ENCODE measurements around the gene SPRED3.
A peak's percentile ranks its signal among the peaks of the same experiment; 100 is the strongest.
"Not testable (repeated sequence)": the region's sequence is repeated elsewhere in the genome, so short reads cannot be mapped to it uniquely, and the experiment has no call there.

The SPRED3 gene

DNA sequence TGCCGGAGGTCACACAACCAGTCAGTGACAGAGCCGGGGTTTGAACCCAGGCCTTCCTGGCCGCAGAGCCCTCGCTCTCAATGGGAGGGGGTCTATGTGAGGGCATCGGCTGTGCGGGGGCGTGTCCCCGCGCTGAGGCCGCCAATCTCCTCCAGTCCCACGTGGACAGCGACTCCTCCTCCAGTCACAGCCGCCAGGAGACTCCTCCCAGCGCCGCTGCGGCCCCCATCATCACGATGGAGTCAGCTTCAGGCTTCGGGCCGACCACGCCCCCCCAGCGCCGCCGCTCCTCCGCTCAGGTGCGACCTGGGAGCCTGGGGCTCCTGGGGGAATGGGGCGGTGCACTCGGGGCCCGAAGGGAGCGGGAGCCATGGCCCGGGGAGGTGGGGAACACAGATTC lies 6.0 kb downstream of the SPRED3 start:
- ATAC-seq (peak; percentile 78), DNase-seq (peak; percentile 82)
- Mint-ChIP-seq H3K9me3 (no peaks in the 10 kb centered on the region), H3K27ac (peak overlapping the region; percentile 10), H3K4me1 (peaks cover 21% of the 10 kb centered on the region), H3K4me3 (peak overlapping the region; percentile 71), H3K36me3 (ENCODE audit: low read depth) (peaks cover 1% of the 10 kb centered on the region), H3K27me3 (peaks cover 34% of the 10 kb centered on the region)

DNA sequence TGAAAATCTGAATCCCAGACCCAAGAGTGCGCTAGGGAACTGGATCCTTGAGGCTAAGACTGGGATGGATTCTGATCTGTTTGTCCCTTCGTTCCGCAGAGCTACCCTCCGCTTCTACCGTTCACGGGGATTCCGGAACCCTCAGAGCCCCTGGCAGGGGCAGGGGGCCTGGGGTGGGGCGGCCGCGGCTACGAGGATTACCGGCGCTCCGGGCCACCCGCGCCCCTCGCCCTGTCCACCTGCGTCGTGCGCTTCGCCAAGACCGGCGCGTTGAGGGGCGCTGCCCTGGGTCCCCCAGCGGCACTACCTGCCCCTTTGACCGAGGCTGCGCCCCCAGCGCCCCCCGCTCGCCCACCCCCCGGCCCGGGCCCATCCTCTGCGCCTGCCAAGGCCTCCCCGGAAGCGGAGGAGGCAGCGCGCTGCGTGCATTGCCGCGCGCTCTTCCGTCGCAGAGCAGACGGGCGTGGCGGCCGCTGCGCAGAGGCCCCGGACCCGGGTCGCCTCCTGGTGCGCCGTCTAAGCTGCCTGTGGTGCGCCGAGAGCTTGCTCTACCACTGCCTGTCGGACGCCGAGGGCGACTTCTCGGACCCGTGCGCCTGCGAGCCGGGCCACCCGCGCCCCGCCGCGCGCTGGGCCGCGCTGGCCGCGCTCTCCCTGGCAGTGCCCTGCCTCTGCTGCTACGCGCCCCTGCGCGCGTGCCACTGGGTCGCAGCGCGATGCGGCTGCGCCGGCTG lies 7.1 kb downstream of the SPRED3 start:
- Mint-ChIP-seq H3K27ac (peak overlapping the region; percentile 10), H3K9me3 (no peaks in the 10 kb centered on the region), H3K36me3 (ENCODE audit: low read depth) (peaks cover 1% of the 10 kb centered on the region), H3K27me3 (peaks cover 30% of the 10 kb centered on the region), H3K4me3 (peak overlapping the region; percentile 71), H3K4me1 (peaks cover 20% of the 10 kb centered on the region)
- ATAC-seq, result peak; percentile 67
- DNase-seq, result peak; percentile 51

DNA sequence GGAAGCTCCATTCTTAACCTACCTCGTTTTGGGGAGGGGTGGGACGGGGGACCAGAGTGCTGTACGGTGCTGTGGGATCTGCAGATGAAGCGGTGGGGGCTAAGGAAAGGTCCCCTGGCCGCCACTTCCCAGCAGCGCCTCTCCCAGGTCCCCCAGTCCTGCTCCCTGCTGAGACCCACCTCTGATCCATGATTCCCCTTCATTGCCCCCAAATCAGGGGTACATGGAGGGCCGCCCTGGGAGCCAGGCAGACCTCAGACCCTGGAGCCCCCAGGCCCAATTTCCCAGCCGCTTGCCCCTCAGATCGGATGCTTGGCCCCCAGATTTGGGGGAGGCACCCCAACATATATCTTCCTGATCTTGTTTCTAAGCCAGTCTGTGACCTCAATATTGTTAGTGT lies 10.6 kb downstream of the SPRED3 start:
- Mint-ChIP-seq H3K27ac (no peak overlapping the region), H3K36me3 (ENCODE audit: low read depth) (peaks cover 1% of the 10 kb centered on the region), H3K27me3 (peaks cover 8% of the 10 kb centered on the region), H3K4me1 (peaks cover 23% of the 10 kb centered on the region), H3K9me3 (no peaks in the 10 kb centered on the region), H3K4me3 (no peak overlapping the region)
- ATAC-seq (no peak), DNase-seq (no peak)

DNA sequence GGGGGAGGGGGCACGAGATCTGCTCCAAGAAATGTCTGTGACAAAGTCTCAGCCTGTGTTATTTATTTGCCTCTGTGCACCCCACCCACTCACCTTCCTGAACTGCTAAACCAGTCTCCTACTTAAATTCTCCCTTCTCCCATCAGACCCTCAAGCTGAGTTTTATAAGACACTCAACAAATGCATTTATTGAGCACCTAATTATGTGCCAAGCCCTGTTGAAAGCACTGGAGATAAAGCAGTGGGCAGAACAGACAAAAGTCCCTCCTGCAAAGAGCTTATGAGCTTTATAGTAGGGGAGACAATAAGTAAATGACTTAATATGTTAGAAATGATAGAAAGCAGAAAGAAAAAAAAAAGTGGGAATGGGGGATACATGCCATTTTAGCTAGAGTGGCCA lies 11.0 kb downstream of the SPRED3 start:
- H3K27ac Mint-ChIP-seq, result no peak overlapping the region
- no peak for ATAC-seq
- peaks cover 5% of the 10 kb centered on the region for H3K27me3 Mint-ChIP-seq
- peaks cover 23% of the 10 kb centered on the region for H3K4me1 Mint-ChIP-seq
- H3K9me3 Mint-ChIP-seq, result no peaks in the 10 kb centered on the region
- no peak overlapping the region for H3K4me3 Mint-ChIP-seq
- H3K36me3 Mint-ChIP-seq (ENCODE audit: low read depth), result peaks cover 1% of the 10 kb centered on the region
- no peak for DNase-seq

DNA sequence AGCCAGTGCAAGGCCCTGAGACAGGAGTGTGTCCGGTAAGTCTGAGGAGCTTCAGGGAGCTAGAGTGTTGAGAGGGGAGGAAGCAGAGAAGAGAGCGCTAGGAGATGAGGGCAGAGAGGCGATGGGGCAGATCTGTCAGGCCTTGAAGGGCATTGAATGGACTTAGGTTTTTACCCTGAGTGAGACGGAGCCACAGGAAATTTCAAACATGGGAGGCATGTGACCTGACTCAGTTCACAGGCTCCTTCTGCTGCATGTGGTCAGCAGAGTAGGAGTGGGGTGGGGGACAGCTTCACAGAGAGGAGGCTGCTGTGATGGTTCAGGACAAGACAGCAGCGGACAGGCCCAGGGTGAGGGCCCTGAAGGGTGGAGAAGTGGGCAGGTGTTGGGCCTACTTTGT lies 11.9 kb downstream of the SPRED3 start:
- Mint-ChIP-seq H3K4me1 (peaks cover 19% of the 10 kb centered on the region), H3K27ac (no peak overlapping the region), H3K4me3 (no peak overlapping the region), H3K27me3 (peaks cover 5% of the 10 kb centered on the region), H3K36me3 (ENCODE audit: low read depth) (peaks cover 3% of the 10 kb centered on the region), H3K9me3 (no peaks in the 10 kb centered on the region)
- DNase-seq, result no peak
- no peak for ATAC-seq

DNA sequence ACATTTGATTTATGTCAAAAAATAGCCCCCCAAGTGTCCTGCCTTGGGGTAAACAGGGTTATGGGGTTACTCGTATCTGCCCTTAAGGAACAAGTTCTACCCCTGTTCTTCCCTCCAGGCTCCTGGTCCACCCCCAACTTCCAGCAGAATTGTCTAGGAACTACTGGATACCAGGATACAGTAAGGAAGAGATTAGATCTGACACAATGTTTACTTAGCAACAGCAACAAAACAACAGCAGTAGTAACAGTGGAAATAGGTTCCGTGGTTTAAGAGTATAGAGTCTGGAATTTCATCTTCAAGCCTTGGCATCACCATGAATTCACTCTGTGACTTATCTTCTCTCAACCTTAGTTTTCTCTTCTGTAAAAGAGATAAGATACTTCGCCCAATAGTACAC lies 12.7 kb downstream of the SPRED3 start:
- Mint-ChIP-seq H3K27ac (no peak overlapping the region), H3K9me3 (no peaks in the 10 kb centered on the region), H3K4me1 (peaks cover 19% of the 10 kb centered on the region), H3K36me3 (ENCODE audit: low read depth) (peaks cover 4% of the 10 kb centered on the region), H3K27me3 (peaks cover 5% of the 10 kb centered on the region), H3K4me3 (no peak overlapping the region)
- no peak for ATAC-seq
- DNase-seq, result no peak

DNA sequence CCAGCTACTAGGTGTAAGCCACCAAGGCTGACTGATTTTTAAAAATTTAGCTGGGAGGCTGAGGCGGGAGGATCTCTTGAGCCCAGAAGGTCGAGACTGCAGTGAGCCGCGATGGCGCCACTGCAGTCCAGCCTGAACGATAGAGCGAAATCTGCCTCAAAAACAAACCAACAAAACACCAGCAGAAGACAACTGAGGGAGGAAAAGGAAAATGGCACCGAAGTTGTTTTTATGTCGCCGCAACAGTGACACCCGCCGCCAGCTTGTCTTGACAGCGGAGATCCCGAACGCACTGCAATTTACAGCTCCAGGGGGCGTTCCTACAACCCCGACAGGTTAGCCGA lies 14.1 kb downstream of the SPRED3 start:
- ATAC-seq (no peak), DNase-seq (no peak)
- H3K27ac Mint-ChIP-seq, result peak overlapping the region; percentile 89
- H3K27me3 Mint-ChIP-seq, result no peaks in the 10 kb centered on the region
- H3K36me3 Mint-ChIP-seq (ENCODE audit: low read depth), result peaks cover 7% of the 10 kb centered on the region
- H3K9me3 Mint-ChIP-seq, result no peaks in the 10 kb centered on the region
- H3K4me3 Mint-ChIP-seq, result peak overlapping the region; percentile 85
- H3K4me1 Mint-ChIP-seq, result peaks cover 14% of the 10 kb centered on the region

DNA sequence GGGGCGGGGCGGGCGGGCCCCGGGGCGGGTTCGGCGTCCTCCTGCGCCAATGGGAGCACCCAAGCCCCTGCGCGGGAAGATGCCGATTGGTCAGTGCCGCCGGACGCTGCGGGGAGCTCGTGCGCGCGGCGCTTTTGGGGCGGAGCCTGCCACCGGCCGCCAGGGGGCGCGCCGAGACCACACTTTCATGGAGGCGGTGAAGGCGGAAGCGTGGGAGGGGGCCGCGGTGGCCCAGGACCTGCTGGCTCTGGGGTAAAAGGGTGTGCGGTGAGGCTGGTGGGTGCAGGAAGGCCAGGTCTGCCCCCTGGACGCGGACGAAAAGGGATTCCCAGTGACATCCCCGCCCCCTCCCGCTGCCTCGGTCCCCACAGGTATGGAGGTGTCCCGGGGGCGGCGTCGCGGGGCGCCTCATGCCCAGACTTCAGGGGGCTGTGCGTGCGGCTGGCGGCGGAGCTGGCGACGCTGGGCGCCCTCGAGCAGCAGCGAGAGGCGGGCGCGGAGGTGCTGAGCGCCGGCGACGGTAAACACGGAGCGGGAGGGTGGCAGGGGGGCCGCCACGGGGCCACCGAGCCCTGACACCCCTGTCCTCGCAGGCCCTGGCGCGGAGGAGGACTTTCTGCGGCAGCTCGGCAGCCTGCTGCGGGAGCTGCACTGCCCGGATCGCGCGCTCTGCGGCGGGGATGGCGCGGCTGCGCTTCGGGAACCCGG lies 14.6 kb downstream of the SPRED3 start, which contains the start of gene FAM98C:
Gene FAM98C (plus strand): TSS at position 127 of the 708 bp plus-strand sequence. CDS start 61 bp downstream, at position 188.
- Mint-ChIP-seq H3K9me3 (no peaks in the 10 kb centered on the region), H3K27ac (peak within 1 kb of the TSS; percentile 89), H3K4me3 (peak within 1 kb of the TSS; percentile 85), H3K36me3 (ENCODE audit: low read depth) (peaks cover 7% of the 10 kb centered on the region), H3K27me3 (no peaks in the 10 kb centered on the region), H3K4me1 (peaks cover 14% of the 10 kb centered on the region)
- DNase-seq, result peak; percentile 96
- peak; percentile 98 for ATAC-seq

DNA sequence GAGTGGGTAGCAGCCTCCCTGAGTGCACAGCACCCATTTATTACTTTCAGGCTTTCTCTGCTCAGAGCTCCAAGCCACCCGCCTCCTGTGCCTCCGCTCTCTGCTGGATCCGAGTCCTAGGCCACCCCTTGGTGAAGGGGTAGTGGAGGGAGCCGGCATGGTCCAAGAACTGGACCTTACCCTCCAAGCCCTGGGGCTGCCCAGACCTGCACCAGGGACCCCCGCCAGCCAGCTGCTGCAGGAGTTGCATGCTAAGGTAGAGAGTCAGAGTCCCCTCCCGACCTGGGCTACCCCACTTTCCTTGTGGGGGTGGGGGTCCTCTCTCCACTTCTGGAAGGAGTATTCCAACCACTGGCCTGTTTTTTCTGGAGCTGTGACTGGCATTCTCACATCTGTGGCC lies 16.4 kb downstream of the SPRED3 start:
- Mint-ChIP-seq H3K27me3 (no peaks in the 10 kb centered on the region), H3K9me3 (no peaks in the 10 kb centered on the region), H3K4me1 (peaks cover 14% of the 10 kb centered on the region), H3K36me3 (ENCODE audit: low read depth) (peaks cover 7% of the 10 kb centered on the region), H3K4me3 (no peak overlapping the region), H3K27ac (no peak overlapping the region)
- DNase-seq (no peak), ATAC-seq (no peak)

DNA sequence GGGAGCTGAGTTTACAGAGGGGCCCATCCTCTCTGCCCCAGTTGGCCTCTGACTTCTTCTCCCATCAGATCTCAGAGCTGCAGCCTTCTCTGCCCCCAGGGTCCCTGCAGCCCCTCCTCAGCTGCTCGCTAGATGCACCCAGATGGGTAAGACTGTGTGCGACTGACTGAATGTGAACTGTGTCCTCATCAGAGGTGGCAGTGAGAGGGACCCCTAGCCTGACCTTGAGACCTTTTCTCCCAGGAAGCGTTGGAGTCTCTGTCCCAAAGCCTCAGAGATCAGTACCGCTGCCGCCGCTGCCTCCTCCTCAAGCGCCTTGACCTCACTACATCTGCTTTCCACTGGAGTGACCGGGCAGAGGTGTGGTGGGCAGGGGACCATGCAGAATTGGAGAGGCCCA lies 16.8 kb downstream of the SPRED3 start:
- no peak for ATAC-seq
- no peak for DNase-seq
- Mint-ChIP-seq H3K36me3 (ENCODE audit: low read depth) (peaks cover 7% of the 10 kb centered on the region), H3K27me3 (no peaks in the 10 kb centered on the region), H3K27ac (no peak overlapping the region), H3K4me3 (no peak overlapping the region), H3K9me3 (no peaks in the 10 kb centered on the region), H3K4me1 (peaks cover 14% of the 10 kb centered on the region)

DNA sequence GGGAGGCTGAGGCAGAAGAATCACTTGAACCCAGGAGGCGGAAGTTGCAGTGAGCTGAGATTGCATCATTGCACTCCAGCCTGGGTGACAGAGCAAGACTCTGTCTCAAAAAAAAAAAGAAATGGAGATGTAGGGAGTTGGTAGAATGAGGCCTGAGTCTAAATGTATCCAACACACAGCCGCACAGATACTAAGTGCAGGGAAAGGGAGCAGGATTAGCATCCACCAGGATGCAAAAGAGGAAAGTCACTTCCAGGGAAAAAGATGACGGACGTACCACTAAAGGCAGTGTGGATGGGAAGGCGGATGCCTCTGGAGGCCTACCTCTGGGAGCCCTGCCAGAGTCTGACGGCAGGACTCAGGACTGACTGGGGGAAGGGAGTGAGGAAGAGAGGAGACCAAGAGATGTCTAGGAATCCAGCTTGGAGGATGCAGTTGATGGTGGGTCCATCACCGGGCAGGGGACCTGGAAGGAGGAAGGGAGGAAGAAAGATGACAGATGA lies 21.2 kb downstream of the SPRED3 start:
- peaks cover 2% of the 10 kb centered on the region for H3K4me1 Mint-ChIP-seq
- DNase-seq (no peak), ATAC-seq (no peak)
- H3K27me3 Mint-ChIP-seq, result no peaks in the 10 kb centered on the region
- H3K9me3 Mint-ChIP-seq, result no peaks in the 10 kb centered on the region
- no peak overlapping the region for H3K27ac Mint-ChIP-seq
- no peak overlapping the region for H3K4me3 Mint-ChIP-seq
- H3K36me3 Mint-ChIP-seq (ENCODE audit: low read depth), result peaks cover 7% of the 10 kb centered on the region

DNA sequence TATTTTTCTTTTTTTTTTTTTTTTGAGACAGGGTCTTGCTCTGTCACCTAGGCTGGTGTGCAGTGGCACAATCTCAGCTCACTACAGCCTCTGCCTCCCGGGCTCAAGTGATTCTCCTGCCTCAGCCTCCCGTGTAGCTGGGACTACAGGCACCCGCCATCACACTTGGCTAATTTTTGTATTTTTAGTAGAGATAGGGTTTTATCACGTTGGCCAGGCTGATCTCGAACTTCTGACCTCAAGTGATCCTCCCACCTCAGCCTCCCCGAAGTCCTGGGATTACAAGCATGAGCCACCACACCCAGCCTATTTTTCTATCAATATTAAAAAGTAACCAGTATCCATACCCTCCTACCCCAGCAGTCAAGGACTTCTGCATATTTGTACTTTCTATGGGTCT lies 21.9 kb downstream of the SPRED3 start:
- not testable (repeated sequence) for DNase-seq; H3K27me3 Mint-ChIP-seq; H3K36me3 Mint-ChIP-seq (ENCODE audit: low read depth); H3K4me3 Mint-ChIP-seq; H3K27ac Mint-ChIP-seq; H3K4me1 Mint-ChIP-seq; H3K9me3 Mint-ChIP-seq; ATAC-seq

DNA sequence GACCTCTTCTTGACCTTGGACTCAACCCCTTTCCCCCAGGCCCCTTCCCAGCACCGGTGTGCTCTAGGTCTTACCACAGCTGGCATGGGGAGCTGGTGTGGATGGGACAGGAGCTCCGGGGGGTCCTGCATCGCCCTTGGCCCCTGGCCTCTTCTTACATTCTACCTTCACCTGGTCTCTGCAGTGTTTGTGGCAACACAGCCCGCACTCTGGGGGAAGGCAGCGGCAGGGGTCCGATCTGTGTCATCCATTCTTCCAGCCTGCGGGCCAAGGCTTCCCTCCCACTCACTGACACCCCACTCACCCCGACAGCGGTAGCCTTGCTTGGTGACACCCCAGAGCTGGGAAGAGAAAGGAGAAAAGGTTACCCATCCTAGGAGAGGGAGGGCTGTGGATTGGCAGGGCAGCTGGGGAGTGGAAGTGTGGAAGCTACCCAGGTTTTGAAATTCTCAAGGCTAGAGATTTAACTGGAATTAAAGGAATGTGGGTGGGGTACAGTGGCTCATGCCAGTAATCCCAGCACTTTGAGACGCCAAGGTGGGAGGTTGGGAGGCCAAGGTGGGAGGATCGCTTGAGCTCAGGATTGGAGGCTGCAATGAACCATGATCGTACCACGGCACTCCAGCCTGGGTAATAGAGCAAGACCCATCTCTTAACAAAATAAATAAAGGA lies 22.7 kb downstream of the SPRED3 start:
- ATAC-seq (no peak), DNase-seq (no peak)
- H3K4me3 Mint-ChIP-seq, result no peak overlapping the region
- no peak overlapping the region for H3K27ac Mint-ChIP-seq
- no peaks in the 10 kb centered on the region for H3K9me3 Mint-ChIP-seq
- no peaks in the 10 kb centered on the region for H3K27me3 Mint-ChIP-seq
- H3K4me1 Mint-ChIP-seq, result no peaks in the 10 kb centered on the region
- peaks cover 3% of the 10 kb centered on the region for H3K36me3 Mint-ChIP-seq (ENCODE audit: low read depth)

DNA sequence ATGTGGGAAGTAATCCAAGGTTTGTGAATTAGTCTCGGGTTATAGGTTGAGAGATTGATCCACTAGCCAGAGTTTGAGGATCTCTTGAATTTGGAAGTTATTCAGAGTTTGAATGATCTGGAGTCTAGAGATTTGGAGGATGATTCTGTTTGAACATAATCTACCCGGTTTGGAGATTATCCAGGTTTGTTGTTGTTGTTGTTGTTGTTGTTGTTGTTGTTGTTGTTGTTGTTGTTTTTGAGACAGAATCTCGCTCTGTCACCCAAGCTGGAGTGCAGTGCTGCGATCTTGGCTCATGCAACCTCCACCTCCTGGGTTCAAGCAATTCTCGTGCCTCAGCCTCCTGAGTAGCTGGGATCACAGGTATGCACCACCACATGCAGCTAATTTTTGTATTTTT lies 23.4 kb downstream of the SPRED3 start:
- not testable (repeated sequence) for DNase-seq; ATAC-seq; H3K27ac Mint-ChIP-seq; H3K4me3 Mint-ChIP-seq; H3K9me3 Mint-ChIP-seq; H3K36me3 Mint-ChIP-seq (ENCODE audit: low read depth); H3K27me3 Mint-ChIP-seq; H3K4me1 Mint-ChIP-seq

DNA sequence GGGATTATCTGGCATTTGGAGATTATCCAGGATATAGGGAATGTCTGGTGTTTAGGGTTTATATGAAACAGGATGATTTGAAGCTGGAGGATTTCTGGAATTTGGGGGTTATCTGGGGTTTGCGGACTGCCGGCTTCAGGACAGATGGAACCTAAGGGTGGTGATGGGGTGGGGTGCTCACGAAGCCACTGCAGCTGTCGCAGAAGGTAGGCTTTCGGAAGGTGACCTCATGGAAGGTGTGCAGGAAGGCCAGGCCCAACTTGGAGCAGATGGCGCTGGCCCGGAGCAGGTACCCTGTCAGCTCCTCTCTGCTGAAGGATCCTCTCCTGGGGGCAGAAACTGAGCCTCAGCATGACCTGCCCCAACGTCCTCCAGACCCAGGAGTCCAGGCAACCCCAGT lies 24.0 kb downstream of the SPRED3 start:
- no peak for ATAC-seq
- no peaks in the 10 kb centered on the region for H3K36me3 Mint-ChIP-seq (ENCODE audit: low read depth)
- H3K9me3 Mint-ChIP-seq, result no peaks in the 10 kb centered on the region
- H3K4me3 Mint-ChIP-seq, result no peak overlapping the region
- no peaks in the 10 kb centered on the region for H3K27me3 Mint-ChIP-seq
- H3K27ac Mint-ChIP-seq, result no peak overlapping the region
- DNase-seq, result no peak
- peaks cover 6% of the 10 kb centered on the region for H3K4me1 Mint-ChIP-seq
